ENCODE measurements around the gene MYBPC3.

Gene MYBPC3

GRCh38 chr11:47338396-47339241 is 13.9 kb downstream of the MYBPC3 start:
- Histone ChIP-seq H2BK120ac (ENCODE audit: low read depth, low read length) (no peak overlapping the region), H3K14ac (ENCODE audit: low read length in 2 of 2) (no peak overlapping the region), H3K4ac (ENCODE audit: low read depth in 1 of 2, low read length in 2 of 2) (no peak overlapping the region), H3K36me3 (ENCODE audit: control insufficient read depth in 1 of 2, insufficient read depth in 2 of 2, low read depth in 1 of 2, low read length in 2 of 2) (no peaks in the 10 kb centered on the region), H2BK5ac (ENCODE audit: low read depth, low read length, poor library complexity, severe bottlenecking) (no peak overlapping the region), H2BK15ac (ENCODE audit: low read depth, poor library complexity, severe bottlenecking) (no peak overlapping the region), H3K4me2 (ENCODE audit: low read length, poor library complexity, severe bottlenecking) (no peak overlapping the region), H3K27ac (ENCODE audit: low read length, poor library complexity, severe bottlenecking) (no peak overlapping the region), H3K23ac (ENCODE audit: low read length in 2 of 2) (no peak overlapping the region), H3K4me3 (ENCODE audit: insufficient read depth in 1 of 2, low read depth in 1 of 2, low read length in 2 of 2) (no peak overlapping the region), H3K27me3 (ENCODE audit: control insufficient read depth in 1 of 2, insufficient read depth in 1 of 2, low read length in 2 of 2) (peaks cover 0 to 24% of the 10 kb centered on the region in 2 experiments), H2AFZ (ENCODE audit: low read depth, low read length) (no peak overlapping the region), H3K9ac (ENCODE audit: low read length) (no peak overlapping the region), H2AK5ac (ENCODE audit: low read length, severe bottlenecking) (no peak overlapping the region), H3K79me1 (replicated peaks; ENCODE audit: low read length, poor library complexity, severe bottlenecking) (no peaks in the 10 kb centered on the region), H3K18ac (ENCODE audit: low read depth in 1 of 2, low read length in 2 of 2) (no peak overlapping the region), H3K9me3 (ENCODE audit: control insufficient read depth, low read length) (no peaks in the 10 kb centered on the region), H3K4me1 (ENCODE audit: control insufficient read depth, insufficient read depth, low read depth, low read length) (peaks cover 2% of the 10 kb centered on the region), H4K91ac (ENCODE audit: low read length) (no peak overlapping the region), H2BK12ac (ENCODE audit: low read length in 2 of 2) (no peak overlapping the region), H4K8ac (ENCODE audit: low read length) (no peak overlapping the region)
- 90% methylated on average over 27 of the region's 27 CpGs for WGBS
- DNase-seq = no peak

- no peak overlapping the region for H2BK15ac ChIP-seq (ENCODE audit: low read depth, poor library complexity, severe bottlenecking)
- no peak overlapping the region for H2BK120ac ChIP-seq (ENCODE audit: low read depth, low read length)
- H3K27ac ChIP-seq (ENCODE audit: low read length, poor library complexity, severe bottlenecking) = no peak overlapping the region
- no peak overlapping the region for H2AK5ac ChIP-seq (ENCODE audit: low read length, severe bottlenecking)
- H2AFZ ChIP-seq (ENCODE audit: low read depth, low read length) = no peak overlapping the region
- no peak overlapping the region for H3K4ac ChIP-seq (ENCODE audit: low read depth in 1 of 2, low read length in 2 of 2)
- no peak for DNase-seq
- peaks cover 0 to 21% of the 10 kb centered on the region in 2 experiments for H3K27me3 ChIP-seq (ENCODE audit: control insufficient read depth in 1 of 2, insufficient read depth in 1 of 2, low read length in 2 of 2)
- no peak overlapping the region for H3K14ac ChIP-seq (ENCODE audit: low read length in 2 of 2)
- no peaks in the 10 kb centered on the region for H3K9me3 ChIP-seq (ENCODE audit: control insufficient read depth, low read length)
- no peak overlapping the region for H3K4me3 ChIP-seq (ENCODE audit: insufficient read depth in 1 of 2, low read depth in 1 of 2, low read length in 2 of 2)
- no peak overlapping the region for H4K91ac ChIP-seq (ENCODE audit: low read length)
- H3K9ac ChIP-seq (ENCODE audit: low read length) = no peak overlapping the region
- no peak overlapping the region for H4K8ac ChIP-seq (ENCODE audit: low read length)
- no peak overlapping the region for H3K4me2 ChIP-seq (ENCODE audit: low read length, poor library complexity, severe bottlenecking)
- WGBS = 90% methylated on average over 32 of the region's 34 CpGs
- H3K36me3 ChIP-seq (ENCODE audit: control insufficient read depth in 1 of 2, insufficient read depth in 2 of 2, low read depth in 1 of 2, low read length in 2 of 2) = no peaks in the 10 kb centered on the region
- peaks cover 2% of the 10 kb centered on the region for H3K4me1 ChIP-seq (ENCODE audit: control insufficient read depth, insufficient read depth, low read depth, low read length)
- no peak overlapping the region for H3K23ac ChIP-seq (ENCODE audit: low read length in 2 of 2)
- H3K18ac ChIP-seq (ENCODE audit: low read depth in 1 of 2, low read length in 2 of 2) = no peak overlapping the region
- H3K79me1 ChIP-seq (replicated peaks; ENCODE audit: low read length, poor library complexity, severe bottlenecking) = no peaks in the 10 kb centered on the region
- H2BK5ac ChIP-seq (ENCODE audit: low read depth, low read length, poor library complexity, severe bottlenecking) = no peak overlapping the region
- H2BK12ac ChIP-seq (ENCODE audit: low read length in 2 of 2) = no peak overlapping the region
Measured at GRCh38 chr11:47337229-47337924, 15.1 kb downstream of the MYBPC3 start.

- Histone ChIP-seq H2AFZ (ENCODE audit: low read depth, low read length) (no peak overlapping the region), H3K4me2 (ENCODE audit: low read length, poor library complexity, severe bottlenecking) (no peak overlapping the region), H3K4me3 (ENCODE audit: insufficient read depth in 1 of 2, low read depth in 1 of 2, low read length in 2 of 2) (no peak overlapping the region), H3K9ac (ENCODE audit: low read length) (no peak overlapping the region), H3K4ac (ENCODE audit: low read depth in 1 of 2, low read length in 2 of 2) (no peak overlapping the region), H3K4me1 (ENCODE audit: control insufficient read depth, insufficient read depth, low read depth, low read length) (peaks cover 2% of the 10 kb centered on the region), H2BK120ac (ENCODE audit: low read depth, low read length) (no peak overlapping the region), H3K14ac (ENCODE audit: low read length in 2 of 2) (no peak overlapping the region), H3K36me3 (ENCODE audit: control insufficient read depth in 1 of 2, insufficient read depth in 2 of 2, low read depth in 1 of 2, low read length in 2 of 2) (peaks cover 0 to 4% of the 10 kb centered on the region in 2 experiments), H3K9me3 (ENCODE audit: control insufficient read depth, low read length) (no peaks in the 10 kb centered on the region), H3K79me1 (replicated peaks; ENCODE audit: low read length, poor library complexity, severe bottlenecking) (no peaks in the 10 kb centered on the region), H3K23ac (ENCODE audit: low read length in 2 of 2) (no peak overlapping the region), H2BK15ac (ENCODE audit: low read depth, poor library complexity, severe bottlenecking) (no peak overlapping the region), H2AK5ac (ENCODE audit: low read length, severe bottlenecking) (no peak overlapping the region), H4K91ac (ENCODE audit: low read length) (no peak overlapping the region), H3K27ac (ENCODE audit: low read length, poor library complexity, severe bottlenecking) (no peak overlapping the region), H3K27me3 (ENCODE audit: control insufficient read depth in 1 of 2, insufficient read depth in 1 of 2, low read length in 2 of 2) (peaks cover 0 to 21% of the 10 kb centered on the region in 2 experiments), H2BK5ac (ENCODE audit: low read depth, low read length, poor library complexity, severe bottlenecking) (no peak overlapping the region), H2BK12ac (ENCODE audit: low read length in 2 of 2) (no peak overlapping the region), H3K18ac (ENCODE audit: low read depth in 1 of 2, low read length in 2 of 2) (no peak overlapping the region), H4K8ac (ENCODE audit: low read length) (no peak overlapping the region)
- 88% methylated on average over 2 of the region's 4 CpGs for WGBS
- DNase-seq = no peak
Measured at GRCh38 chr11:47336595-47336994, 15.9 kb downstream of the MYBPC3 start.

- Histone ChIP-seq H3K9ac (ENCODE audit: low read length) (no peak overlapping the region), H3K14ac (ENCODE audit: low read length in 2 of 2) (no peak overlapping the region), H3K4me2 (ENCODE audit: low read length, poor library complexity, severe bottlenecking) (no peak overlapping the region), H2BK12ac (ENCODE audit: low read length in 2 of 2) (no peak overlapping the region), H3K9me3 (ENCODE audit: control insufficient read depth, low read length) (no peaks in the 10 kb centered on the region), H2BK5ac (ENCODE audit: low read depth, low read length, poor library complexity, severe bottlenecking) (no peak overlapping the region), H3K18ac (ENCODE audit: low read depth in 1 of 2, low read length in 2 of 2) (no peak overlapping the region), H2AFZ (ENCODE audit: low read depth, low read length) (no peak overlapping the region), H3K79me1 (replicated peaks; ENCODE audit: low read length, poor library complexity, severe bottlenecking) (no peaks in the 10 kb centered on the region), H2BK120ac (ENCODE audit: low read depth, low read length) (no peak overlapping the region), H3K23ac (ENCODE audit: low read length in 2 of 2) (no peak overlapping the region), H3K4me3 (ENCODE audit: insufficient read depth in 1 of 2, low read depth in 1 of 2, low read length in 2 of 2) (no peak overlapping the region), H3K36me3 (ENCODE audit: control insufficient read depth in 1 of 2, insufficient read depth in 2 of 2, low read depth in 1 of 2, low read length in 2 of 2) (peaks cover 0 to 7% of the 10 kb centered on the region in 2 experiments), H2BK15ac (ENCODE audit: low read depth, poor library complexity, severe bottlenecking) (no peak overlapping the region), H3K27ac (ENCODE audit: low read length, poor library complexity, severe bottlenecking) (no peak overlapping the region), H4K91ac (ENCODE audit: low read length) (no peak overlapping the region), H3K27me3 (ENCODE audit: control insufficient read depth in 1 of 2, insufficient read depth in 1 of 2, low read length in 2 of 2) (peaks cover 0 to 21% of the 10 kb centered on the region in 2 experiments), H3K4ac (ENCODE audit: low read depth in 1 of 2, low read length in 2 of 2) (no peak overlapping the region), H3K4me1 (ENCODE audit: control insufficient read depth, insufficient read depth, low read depth, low read length) (peaks cover 2% of the 10 kb centered on the region), H4K8ac (ENCODE audit: low read length) (no peak overlapping the region), H2AK5ac (ENCODE audit: low read length, severe bottlenecking) (no peak overlapping the region)
- no peak for DNase-seq
- 83% methylated on average over 9 of the region's 9 CpGs for WGBS
Measured at GRCh38 chr11:47335733-47336132, 16.8 kb downstream of the MYBPC3 start.
